Measurements from ENCODE around the gene UBASH3B.
A peak's percentile ranks its signal among the peaks of the same experiment; 100 is the strongest.

- TF ChIP-seq CTCF (IDR thresholded peaks at IDR 0.05): peak; percentile 61 to 79 (median 70)
- no peak for TF ChIP-seq POLR2A (IDR thresholded peaks at IDR 0.05)
Observed at GRCh38 chr11:122628810-122629555, 26.5 kb upstream of the UBASH3B start.
